HG03039 (cell line): ENCODE measurements around the gene ATXN2.
"Not testable (repeated sequence)": the region's sequence is repeated elsewhere in the genome, so short reads cannot be mapped to it uniquely, and the experiment has no call there.

ENCODE experiments used
- ATAC-seq: cut with Tn5 transposase; IDR thresholded peaks from one replicate; pipeline ENCODE4 v1.9.1; 2021; ENCODE audit warnings: mild to moderate bottlenecking, moderate library complexity; ENCODE audit not compliant: unreplicated experiment

The ATXN2 gene

DNA sequence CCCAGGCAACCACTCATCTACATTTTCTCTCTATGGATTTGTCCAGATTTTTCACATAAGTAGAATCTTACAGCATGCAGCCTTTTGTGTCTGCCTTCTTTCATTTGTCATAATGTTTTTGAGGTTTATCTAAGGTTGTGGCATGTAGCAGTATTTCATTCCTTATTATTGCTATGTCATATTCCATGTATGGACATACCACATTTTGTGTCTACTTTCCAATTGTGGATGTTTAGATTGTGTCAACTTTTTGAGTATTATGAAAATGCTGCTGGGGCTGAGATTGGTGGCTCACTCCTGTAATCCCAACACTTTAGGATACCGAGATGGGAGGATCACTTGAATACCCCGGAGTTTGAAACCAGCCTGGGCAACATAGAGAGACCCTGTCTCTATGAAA lies 3.2 kb upstream of the ATXN2 start:
- no peak for ATAC-seq

DNA sequence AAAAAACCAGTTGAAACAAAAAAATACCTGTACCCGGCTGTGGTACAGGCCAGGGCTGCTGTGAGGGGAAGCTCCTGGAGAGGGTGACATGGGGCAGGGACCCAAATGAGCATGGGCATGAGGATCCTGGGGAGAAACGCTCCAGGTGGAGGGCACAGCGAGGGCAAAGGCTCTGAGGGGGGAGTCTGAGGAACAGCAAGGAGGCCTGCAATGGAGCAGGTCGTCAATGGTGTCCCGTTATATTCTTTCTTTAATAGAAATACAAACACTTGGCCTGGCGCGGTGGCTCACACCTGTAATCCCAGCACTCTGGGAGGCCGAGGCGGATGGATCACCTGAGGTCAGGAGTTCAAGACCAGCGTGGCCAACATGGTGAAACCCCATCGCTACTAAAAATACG lies 1.9 kb upstream of the ATXN2 start:
- not testable (repeated sequence) for ATAC-seq

DNA sequence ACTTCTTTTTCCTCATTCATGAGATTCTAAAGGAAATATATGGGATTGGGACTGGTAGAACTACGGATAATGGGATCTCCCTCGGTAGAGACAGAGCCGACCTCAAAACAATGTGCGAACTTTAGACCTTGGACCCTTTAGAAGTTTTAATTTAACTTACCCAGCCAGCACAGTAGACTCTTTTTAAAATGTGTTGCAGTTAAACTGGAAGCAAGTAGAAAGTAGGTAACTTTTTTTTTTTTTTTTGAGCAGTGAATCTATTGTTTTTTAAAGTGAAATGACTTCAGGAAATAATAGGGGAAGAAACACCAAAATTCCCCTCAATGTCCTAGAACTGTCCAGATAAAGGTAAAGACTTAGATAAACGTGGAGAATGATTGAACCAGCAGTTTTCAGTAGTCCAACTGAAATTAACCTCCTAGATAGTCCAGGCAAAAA lies 1.1 kb upstream of the ATXN2 start:
- ATAC-seq: no peak

DNA sequence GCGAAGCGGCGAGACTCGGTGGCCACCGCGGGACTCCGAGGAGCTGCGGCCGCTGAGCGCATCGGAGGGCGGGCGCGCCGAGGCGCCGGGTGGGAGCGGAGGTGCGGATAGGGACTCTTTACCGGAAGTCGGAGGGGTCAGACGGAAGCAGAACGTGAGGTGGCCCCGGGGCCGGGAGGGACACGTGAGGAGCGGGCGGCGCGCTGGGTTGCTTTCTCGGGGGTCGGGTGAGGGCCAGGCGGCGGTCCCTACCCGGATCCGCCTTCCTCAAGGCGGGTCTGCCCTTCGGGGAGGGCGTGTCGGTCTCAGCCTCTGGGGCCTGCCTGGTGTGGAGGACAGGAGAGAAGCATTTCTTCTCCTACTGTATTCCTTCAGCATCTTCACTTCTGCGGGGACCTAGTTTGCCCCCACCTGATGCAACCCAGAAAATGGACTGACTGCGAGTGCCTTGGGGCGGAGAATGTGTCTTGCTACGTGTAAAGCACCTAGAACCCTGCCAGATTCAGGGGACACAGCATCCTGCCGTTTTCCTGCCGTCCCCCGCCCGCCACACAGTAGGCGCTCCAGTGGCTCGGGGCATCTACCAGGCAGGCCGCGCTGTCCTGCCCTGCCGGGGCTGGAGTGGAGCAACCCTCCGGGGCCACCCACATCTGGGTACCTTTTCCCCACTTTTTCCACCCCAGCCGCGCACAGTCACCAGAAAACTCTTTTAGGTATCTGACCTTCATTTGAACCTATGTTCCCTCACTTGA lies 514 bp upstream of the ATXN2 start:
- ATAC-seq: peak; percentile 49

DNA sequence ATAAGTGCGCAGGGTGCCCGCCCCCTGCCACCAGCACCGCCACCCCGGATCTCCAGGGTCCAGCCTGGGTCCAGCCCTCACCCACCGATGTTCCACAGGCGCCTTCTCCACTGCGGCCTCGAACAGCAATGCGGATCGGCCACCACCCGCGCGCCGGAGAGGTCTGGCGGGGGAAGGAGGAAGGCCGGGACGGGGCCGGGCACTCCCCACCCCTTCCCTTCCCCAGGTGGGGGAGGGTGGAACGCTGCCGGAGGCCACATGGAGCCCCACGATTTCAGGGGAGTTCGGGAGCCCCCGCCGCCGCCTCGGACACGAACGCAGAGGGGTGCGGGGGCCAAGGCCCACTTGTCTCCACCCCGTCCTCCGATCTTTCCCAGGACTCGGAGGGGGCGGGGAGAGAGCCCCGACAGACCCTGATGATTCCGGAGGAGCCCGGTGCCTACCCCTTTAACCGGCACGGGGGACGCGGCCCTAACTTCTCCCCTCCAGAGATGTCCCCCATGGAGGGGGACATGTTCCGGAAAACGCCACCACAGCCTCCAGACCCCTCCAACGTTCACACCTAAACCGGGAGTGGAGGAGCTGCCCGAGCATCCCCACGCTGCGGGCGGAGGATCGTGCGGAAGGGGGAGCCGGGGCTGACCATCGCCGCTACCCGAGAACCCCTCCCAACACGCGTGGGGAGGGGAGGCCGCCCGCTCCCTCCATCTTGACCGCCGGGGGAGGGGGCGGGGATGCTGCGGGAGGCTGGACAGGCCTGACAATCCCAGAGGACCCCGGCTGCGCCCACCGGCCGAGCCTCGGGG lies 1.1 kb downstream of the ATXN2 start:
- ATAC-seq: peak; percentile 3

DNA sequence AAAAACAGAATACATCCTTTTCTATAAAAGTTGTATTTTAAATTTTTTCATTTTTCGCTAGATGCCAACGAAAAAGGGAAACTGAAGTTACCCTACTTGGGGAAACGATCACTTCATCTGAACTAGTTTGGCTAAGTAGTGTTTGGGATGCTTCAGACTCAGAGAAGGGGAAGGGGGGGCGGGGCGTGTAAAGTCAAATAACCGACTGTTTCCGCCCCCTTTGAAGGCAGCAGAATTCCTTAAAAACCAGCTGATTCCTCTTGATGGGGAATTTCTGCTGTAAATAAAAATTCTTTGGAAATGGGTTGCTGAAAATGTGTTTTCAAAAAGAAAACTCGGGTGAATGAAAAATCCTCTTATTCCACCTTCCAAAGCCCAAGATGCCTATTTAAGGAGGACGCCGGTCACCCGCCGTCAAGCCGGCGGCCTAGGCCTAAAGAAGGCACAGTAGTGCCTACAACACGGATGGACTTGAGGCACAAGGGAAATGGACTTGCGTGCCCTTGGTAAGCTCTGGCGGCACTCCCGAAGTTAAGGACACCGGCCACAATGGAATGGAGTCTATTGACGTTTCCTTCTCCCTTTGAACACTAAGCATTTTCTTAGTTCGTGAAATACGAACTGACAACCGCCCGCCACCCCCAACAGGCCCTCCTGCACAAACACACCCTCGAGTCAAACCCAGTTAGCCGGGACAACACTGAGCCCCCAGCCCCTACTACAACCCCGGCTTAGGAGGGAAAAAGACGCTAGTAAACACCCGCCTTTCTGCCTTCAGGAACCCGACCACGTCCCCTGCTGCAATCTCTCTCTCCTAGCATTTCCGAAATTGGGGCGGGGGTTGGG lies 1.9 kb downstream of the ATXN2 start:
- ATAC-seq: no peak

DNA sequence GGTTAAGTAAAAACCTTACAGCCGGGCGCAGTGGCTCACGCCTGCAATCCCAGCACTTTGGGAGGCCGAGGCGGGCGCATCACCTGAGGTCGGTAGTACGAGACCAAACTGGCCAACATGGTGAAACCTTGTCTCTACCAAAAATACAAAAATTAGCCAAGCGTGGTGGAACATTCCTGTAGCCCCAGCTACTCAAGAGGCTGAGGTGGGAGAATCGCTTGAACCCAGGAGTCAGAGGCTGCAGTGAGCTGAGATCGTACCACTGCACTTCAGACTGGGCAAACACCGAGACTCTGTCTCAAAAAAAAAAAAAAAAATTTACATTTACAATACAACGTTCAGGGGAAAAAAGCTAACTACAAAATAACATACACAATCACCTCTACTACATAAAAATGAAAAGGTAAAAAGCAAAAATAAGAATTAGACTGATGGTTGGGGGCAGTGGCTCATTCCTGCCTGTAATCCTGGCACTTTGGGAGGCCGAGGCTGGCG lies 3.7 kb downstream of the ATXN2 start:
- ATAC-seq: not testable (repeated sequence)

DNA sequence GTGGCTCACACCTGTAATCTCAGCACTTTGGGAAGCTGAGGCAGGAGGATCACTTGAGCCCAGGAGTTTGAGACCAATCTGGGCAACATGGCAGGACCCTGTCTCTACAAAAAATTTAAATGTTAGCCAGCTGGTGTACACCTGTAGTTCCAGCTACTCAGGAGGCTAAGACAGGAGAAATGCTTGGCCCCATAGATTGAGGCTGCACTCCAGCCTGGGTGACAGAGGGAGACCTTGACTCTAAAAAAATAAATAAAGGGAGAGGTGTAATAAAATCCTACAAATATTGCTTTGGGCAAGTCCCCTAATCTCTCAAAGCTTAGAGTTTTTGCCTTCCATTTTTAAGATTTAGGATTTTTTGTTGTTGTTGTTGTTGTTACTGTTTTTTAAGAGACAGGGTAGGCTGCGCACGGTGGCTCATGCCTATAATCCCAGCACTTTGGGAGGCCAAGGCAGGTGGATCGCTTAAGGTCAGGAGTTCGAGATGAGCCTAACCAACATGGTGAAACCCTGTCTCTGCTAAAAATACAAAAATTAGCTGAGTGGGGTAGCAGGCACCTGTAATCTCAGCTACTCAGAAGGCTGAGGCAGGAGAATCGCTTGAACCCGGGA lies 7.6 kb downstream of the ATXN2 start:
- ATAC-seq: not testable (repeated sequence)

DNA sequence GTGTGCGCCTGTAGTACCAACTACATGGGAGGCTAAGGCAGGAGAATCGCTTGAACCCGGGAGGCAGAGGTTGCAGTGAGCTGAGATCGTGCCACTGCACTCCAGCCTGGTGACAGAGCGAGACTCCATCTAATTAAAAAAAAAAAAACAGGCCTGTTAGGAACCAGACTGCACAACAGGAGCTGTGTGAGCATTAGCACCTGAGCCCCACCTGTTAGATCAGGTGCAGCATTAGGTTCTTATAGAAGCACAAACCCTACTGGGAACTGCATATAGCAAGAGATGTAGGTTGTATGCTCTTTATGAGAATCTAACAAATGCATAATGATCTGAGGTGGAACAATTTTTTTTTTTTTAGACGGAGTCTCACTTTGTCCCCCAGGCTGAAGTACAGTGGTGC lies 8.6 kb downstream of the ATXN2 start:
- no peak for ATAC-seq

DNA sequence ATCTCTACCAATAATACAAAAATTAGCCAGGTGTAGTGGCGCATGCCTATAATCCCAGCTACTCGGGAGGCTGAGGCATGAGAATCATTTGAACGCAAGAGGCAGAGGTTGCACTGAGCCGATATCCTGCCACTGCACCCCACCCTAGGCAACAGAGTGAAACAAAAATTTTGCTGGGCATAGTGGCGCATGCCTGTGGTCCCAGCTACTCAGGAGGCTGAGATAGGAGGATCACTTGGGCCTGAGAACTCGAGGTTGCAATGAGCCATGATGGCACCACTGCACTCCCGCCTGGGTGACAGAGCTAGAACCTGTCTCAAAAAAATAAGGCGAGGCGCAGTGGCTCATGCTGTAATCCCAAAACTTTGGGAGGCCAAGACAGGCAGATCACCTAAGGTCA lies 9.5 kb downstream of the ATXN2 start:
- no peak for ATAC-seq

DNA sequence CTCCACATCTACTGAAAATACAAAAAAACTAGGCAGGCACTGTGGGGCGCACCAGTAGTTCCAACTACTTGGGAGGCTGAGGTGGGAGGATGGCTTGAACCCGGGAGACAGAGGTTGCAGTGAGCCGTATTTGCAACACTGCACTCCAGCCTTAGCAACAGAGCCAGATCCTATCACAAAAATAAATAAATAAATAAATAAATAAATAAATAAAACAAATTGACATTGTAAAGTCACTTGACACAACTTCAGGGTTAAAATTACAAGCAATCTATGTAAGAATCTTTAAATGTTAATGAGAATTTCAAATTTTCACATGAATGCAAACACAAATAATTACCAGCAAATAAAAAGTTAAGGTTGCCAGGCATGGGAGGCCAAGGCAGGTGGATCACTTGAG lies 11.1 kb downstream of the ATXN2 start:
- ATAC-seq: no peak

DNA sequence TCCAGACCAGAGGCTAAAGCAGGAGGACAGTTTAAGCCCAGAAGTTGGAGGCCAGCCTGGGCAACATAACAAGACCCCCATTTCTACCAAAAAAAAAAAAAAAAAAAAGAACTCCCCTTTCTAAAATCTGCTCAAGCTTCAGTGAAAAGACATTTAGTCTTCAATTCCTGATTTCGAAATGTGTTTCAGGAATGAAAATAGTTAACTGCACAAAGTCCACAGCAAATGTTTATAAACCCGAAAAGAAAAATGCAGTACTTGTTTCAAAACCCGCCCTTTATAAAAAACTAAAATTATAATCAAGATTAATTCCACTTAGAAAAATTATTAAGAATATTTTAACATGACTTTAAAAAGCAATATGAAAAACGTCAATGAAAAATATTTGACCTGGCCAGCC lies 12.1 kb downstream of the ATXN2 start:
- ATAC-seq: no peak

DNA sequence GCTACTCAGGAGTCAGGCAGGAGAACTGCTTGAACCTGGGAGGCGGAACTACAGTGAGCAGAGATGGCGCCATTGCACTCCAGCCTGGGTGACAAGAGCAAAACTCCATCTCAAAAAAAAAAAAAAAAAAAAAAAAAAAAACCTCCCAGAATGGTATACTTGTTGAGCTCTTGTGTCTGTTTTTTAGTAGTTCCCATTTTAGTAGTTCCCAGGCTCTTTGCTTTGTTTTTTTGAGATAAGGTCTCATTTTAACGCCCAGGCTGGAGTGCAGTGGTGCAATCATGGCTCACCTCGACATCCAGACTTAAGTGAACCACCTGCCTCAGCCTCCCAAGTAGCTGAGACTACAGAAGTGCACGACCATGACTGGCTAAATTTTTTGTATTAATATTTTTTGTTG lies 13.4 kb downstream of the ATXN2 start:
- no peak for ATAC-seq

DNA sequence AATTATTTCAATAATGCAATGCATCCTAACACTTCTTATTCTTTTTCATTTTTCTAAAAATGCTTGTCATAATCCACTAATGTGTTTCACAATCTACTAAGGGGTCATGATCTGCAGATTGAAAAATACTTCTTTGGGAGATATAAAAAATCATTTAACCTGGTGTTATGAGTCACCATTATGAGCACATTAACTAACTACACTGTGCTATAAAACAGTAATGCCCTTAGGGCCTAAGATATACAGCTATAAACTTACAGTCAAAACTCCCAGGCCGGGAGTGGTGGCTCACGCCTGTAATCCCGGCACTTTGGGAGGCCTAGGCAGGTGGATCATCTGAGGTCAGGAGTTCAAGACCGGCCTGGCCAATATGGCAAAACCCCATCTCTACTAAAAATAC lies 14.2 kb downstream of the ATXN2 start:
- no peak for ATAC-seq

DNA sequence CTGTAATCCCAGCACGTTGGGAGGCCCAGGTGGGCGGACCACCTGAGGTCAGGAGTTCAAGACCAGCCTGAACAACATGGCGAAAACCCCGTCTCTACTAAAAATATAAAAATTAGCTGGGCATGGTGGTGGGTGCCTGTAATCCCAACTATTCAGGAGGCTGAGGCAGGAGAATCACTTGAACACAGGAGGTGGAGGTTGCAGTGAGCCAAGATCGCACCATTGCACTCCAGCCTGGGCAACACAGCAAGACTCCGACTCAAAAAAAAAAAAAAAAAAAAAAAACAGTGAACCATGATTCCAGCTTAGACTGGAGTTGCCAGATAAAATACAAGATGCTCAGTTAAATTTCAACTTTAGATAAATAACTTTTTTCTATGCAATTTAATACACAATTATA lies 15.6 kb downstream of the ATXN2 start:
- ATAC-seq: not testable (repeated sequence)

DNA sequence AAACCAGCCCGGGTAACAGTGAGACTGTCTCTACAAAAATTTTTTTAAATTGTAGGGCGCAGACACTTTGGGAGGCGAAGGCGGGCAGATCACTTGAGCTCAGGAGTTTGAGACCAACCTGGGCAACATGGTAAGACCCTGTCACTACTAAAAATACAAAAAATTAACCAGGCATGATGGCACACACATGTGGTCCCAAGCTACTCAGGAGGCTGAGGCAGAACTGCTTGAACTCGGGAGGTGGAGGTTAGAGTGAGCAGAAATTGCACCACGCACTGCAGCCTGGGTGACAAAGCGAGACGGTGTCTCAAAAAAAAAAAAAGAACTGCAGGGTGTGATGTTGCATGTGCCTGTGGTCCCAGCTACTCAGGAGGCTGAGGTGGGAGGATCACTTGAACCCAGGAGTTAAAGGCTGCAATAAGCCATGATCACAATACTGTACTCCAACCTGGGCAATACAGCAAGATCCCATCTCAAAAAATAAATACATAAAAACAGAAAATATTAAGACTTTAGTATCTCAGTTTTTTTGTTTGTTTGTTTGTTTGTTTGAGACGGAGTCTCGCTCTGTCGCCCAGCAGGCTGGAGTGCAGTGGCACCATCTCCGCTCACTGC lies 16.9 kb downstream of the ATXN2 start:
- ATAC-seq: no peak

DNA sequence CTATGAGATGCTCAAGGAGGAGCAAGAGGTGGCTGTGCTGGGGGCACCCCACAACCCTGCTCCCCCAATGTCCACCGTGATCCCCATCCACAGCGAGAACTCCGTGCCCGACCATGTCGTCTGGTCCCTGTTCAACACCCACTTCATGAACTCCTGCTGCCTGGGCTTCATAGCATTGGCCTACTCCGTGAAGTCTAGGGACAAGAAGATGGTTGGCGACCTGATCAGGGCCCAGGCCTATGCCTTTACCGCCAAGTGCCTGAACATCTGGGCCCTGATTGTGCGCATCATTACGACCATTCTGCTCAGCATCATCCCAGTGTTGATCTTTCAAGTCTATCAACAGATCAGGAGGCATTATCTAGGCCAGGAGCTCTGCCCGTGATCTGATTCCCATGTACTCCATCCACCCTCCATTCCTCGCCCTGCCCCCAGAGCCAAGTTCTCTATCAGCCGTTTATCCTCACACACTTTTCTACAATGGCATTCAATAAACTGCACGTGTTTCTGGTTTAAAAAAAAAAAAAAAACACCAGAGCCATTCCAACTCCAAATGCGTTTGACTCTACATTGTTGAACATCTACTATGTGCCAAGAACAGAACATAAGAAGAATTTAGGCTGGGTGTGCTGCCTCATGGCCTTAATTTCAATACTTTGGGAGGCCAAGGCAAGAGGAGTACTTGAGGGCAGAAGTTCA lies 17.5 kb downstream of the ATXN2 start:
- no peak for ATAC-seq

DNA sequence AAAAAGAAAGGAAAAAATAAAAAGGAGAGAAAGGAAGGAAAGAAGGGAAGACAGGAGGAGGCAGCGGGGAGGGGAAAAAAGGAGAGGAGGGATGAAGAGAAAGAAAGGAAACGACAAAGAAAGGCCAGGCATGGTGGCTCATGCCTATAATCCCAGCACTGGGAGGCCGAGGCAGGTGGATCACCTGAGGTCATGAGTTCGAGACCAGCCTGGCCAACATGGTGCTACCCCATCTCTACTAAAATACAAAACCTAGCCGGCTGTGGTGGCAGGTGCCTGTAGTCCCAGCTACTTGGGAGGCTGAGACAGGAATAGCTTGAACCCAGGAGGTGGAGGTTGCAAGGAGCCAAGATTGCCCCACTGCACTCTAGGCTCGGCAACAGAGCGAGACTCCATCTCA lies 18.4 kb downstream of the ATXN2 start:
- no peak for ATAC-seq

DNA sequence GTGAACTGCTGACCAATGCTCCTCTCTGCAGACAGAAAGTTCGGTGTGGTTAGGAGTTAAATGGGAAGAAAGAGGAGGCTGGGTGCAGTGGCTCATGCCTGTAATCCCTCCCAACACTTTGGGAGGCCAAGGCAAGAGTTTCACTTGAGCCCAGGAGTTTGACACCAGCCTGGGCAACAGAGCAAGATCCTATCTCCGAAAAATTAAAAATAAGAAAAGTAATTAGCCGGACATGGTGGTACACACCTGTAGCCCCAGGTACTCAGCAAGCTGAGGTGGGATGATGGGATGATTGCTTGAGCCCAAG lies 19.0 kb downstream of the ATXN2 start:
- no peak for ATAC-seq

DNA sequence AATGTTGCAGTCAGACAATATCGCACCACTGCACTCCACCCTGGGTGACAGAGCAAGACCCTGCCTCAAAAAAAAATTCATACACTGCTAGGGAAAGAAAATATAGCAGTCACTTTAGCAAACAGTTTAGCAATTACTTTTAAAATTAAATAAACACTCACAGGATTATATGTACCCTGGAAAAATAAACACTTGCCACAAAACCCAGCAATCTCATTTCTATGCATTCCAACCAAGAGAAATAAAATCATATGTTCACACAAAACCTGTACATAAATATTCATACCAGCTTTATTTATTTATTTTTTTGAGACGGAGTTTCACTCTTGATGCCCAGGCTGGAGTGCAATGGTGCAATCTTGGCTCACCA lies 20.2 kb downstream of the ATXN2 start:
- no peak for ATAC-seq
